PC-3 (cell line): ENCODE measurements around the gene CEP83.

Experiments used
- CTCF ChIP-seq: fragments of 300-600 bp; sonication (generic); conservative IDR thresholded peaks from 2 replicates; pipeline ENCODE4 v1.5.1; 2017; ENCODE audit warnings: antibody characterized with exemption, low read depth, mild to moderate bottlenecking, low read length
- EZH2 ChIP-seq: fragments of 300-600 bp; sonication (generic); IDR thresholded peaks from one replicate; pipeline ENCODE4 v1.6.1; 2017; ENCODE audit warnings: antibody characterized with exemption, mild to moderate bottlenecking, low read length; ENCODE audit not compliant: unreplicated experiment
- EZH2phosphoT487 ChIP-seq: fragments of 300-600 bp; sonication (generic); IDR thresholded peaks from 2 replicates; pipeline ENCODE4 v1.6.1; 2018; ENCODE audit warnings: mild to moderate bottlenecking, antibody characterized with exemption, low read length, borderline replicate concordance

DNA sequence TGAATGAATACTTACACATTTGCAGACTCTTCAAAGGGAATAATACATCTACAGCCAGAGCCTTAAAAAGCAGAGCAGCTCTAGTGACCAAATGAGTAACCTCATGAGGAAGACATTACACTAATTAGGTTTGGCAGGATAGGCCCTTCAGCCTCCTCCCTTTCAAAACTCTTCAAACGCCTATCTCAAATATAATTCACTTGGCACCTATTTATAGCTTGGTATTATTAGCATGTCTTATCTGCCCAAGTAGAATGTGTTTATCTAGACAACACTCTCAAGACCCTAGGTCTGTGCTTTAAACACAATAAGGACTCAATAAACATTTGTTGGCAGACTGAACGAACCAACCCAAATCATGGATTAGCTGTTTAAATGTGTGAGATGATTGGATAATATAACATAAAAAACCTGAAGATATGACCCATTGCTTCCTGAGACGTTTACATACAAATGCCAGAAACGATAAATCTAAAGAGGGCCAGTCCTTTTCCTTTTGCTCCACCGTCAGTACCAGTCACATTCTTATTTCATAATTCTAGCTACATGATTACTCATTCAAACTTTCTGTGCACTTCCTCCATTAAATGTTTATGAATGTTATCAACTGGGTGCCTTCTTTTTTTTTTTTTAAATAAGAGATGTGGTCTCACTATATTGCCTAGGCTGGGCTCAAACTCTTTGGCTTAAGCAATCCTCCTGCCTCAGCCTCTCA lies 123.3 kb downstream of the CEP83 start:
- TF ChIP-seq CTCF: no peak
- TF ChIP-seq EZH2: no peak
- TF ChIP-seq EZH2phosphoT487: no peak
